H9 (cell line): ENCODE measurements around the gene FAM210A. TPM values are rescaled to one million over a fixed set of nuclear protein-coding genes. Genes with fewer than 3 reads are reported as not detected.

Experiments
- DNase-seq: peaks from one replicate; pipeline ENCODE4 v3.0.0-alpha.2; 2017
- H2AFZ ChIP-seq: one replicate; pipeline ENCODE4 v1.6.1; 2013; ENCODE audit warnings: mild to moderate bottlenecking, low read length, control low read depth, moderate library complexity
- H2AK5ac ChIP-seq: 2 replicates; pipeline ENCODE4 v1.6.1; 2013; ENCODE audit warnings: low read length, control low read depth, mixed read lengths; ENCODE audit not compliant: insufficient read length
- H2BK120ac ChIP-seq: one replicate; pipeline ENCODE4 v1.6.1; 2013; ENCODE audit warnings: low read depth, mild to moderate bottlenecking, low read length, control low read depth, inconsistent platforms; ENCODE audit not compliant: poor library complexity, severe bottlenecking
- H2BK12ac ChIP-seq: 2 replicates; pipeline ENCODE4 v1.6.1; 2013; ENCODE audit warnings: low read length, control low read depth, mixed read lengths, low read depth; ENCODE audit not compliant: insufficient read length
- H2BK15ac ChIP-seq: 2 replicates; pipeline ENCODE4 v1.6.1; 2013; ENCODE audit warnings: low read depth, low read length, control low read depth
- H2BK20ac ChIP-seq: one replicate; pipeline ENCODE4 v1.6.1; 2013; ENCODE audit warnings: low read depth, mild to moderate bottlenecking, low read length, control low read depth, inconsistent platforms; ENCODE audit not compliant: poor library complexity, severe bottlenecking
- H2BK5ac ChIP-seq: 2 replicates; pipeline ENCODE4 v1.6.1; 2013; ENCODE audit warnings: low read length, control low read depth, mixed read lengths; ENCODE audit not compliant: insufficient read length
- H3K14ac ChIP-seq: 2 replicates; pipeline ENCODE4 v1.6.1; 2013; ENCODE audit warnings: low read length, control low read depth; ENCODE audit not compliant: insufficient read depth
- H3K18ac ChIP-seq: 2 replicates; pipeline ENCODE4 v1.6.1; 2013; ENCODE audit warnings: low read depth, mild to moderate bottlenecking, mixed read lengths, low read length, control low read depth; ENCODE audit not compliant: insufficient read length
- H3K23ac ChIP-seq: 2 replicates; pipeline ENCODE4 v1.6.1; 2013; ENCODE audit warnings: low read length, control low read depth, mixed read lengths, low read depth; ENCODE audit not compliant: insufficient read length
- H3K23me2 ChIP-seq: 2 replicates; pipeline ENCODE4 v1.6.1; 2013; ENCODE audit warnings: low read depth, mild to moderate bottlenecking, mixed read lengths, low read length, control low read depth; ENCODE audit not compliant: insufficient read length, poor library complexity, severe bottlenecking
- H3K27ac ChIP-seq: 2 replicates; pipeline ENCODE4 v1.5.1; 2013; ENCODE audit warnings: low read length, control low read depth, mixed read lengths, low read depth; ENCODE audit not compliant: insufficient read length
- H3K27me3 ChIP-seq: 2 replicates; pipeline ENCODE4 v1.6.1; 2013; ENCODE audit warnings: low read length, control low read depth, inconsistent platforms; ENCODE audit not compliant: insufficient read depth
- H3K4ac ChIP-seq: 2 replicates; pipeline ENCODE4 v1.6.1; 2013; ENCODE audit warnings: low read depth, mild to moderate bottlenecking, control low read depth, inconsistent platforms, low read length, moderate library complexity
- H3K4me1 ChIP-seq: 2 replicates; pipeline ENCODE4 v1.6.1; 2013; ENCODE audit warnings: low read length, control low read depth, inconsistent platforms; ENCODE audit not compliant: insufficient read depth
- H3K4me2 ChIP-seq: 2 replicates; pipeline ENCODE4 v1.6.1; 2013; ENCODE audit warnings: low read length, control low read depth, mixed read lengths; ENCODE audit not compliant: insufficient read length, insufficient read depth
- H3K56ac ChIP-seq: 2 replicates; pipeline ENCODE4 v1.6.1; 2013; ENCODE audit warnings: low read depth, mild to moderate bottlenecking, mixed read lengths, low read length, control low read depth; ENCODE audit not compliant: insufficient read length
- H3K79me1 ChIP-seq: 2 replicates; pipeline ENCODE4 v1.6.1; 2013; ENCODE audit warnings: low read depth, mild to moderate bottlenecking, moderate library complexity, low read length, control low read depth, inconsistent platforms; ENCODE audit not compliant: insufficient read depth, poor library complexity, severe bottlenecking
- H3K79me2 ChIP-seq: 2 replicates; pipeline ENCODE4 v1.6.1; 2013; ENCODE audit warnings: low read length, control low read depth, inconsistent platforms; ENCODE audit not compliant: insufficient read depth
- H3K9ac ChIP-seq: 2 replicates; pipeline ENCODE4 v1.6.1; 2013; ENCODE audit warnings: low read length, control low read depth, mixed read lengths; ENCODE audit not compliant: insufficient read length; ENCODE audit errors: extremely low read depth
- H3K9me3 ChIP-seq: one replicate; pipeline ENCODE4 v1.6.1; 2013; ENCODE audit warnings: low read depth, low read length, inconsistent platforms; ENCODE audit not compliant: control insufficient read depth
- H3T11ph ChIP-seq: one replicate; pipeline ENCODE4 v1.6.1; 2013; ENCODE audit warnings: mild to moderate bottlenecking, low read length, control low read depth, inconsistent platforms
- H4K20me1 ChIP-seq: one replicate; pipeline ENCODE4 v1.6.1; 2013; ENCODE audit not compliant: control insufficient read depth, insufficient read length, insufficient read depth
- H4K5ac ChIP-seq: 2 replicates; pipeline ENCODE4 v1.6.1; 2013; ENCODE audit warnings: low read depth, mild to moderate bottlenecking, mixed read lengths, low read length, control low read depth; ENCODE audit not compliant: insufficient read length
- H4K8ac ChIP-seq: replicated peaks from 2 replicates; pipeline ENCODE4 v1.6.1; 2013; ENCODE audit warnings: low read length, control low read depth, mixed read lengths, low read depth; ENCODE audit not compliant: insufficient read length
- H4K91ac ChIP-seq: 2 replicates; pipeline ENCODE4 v1.6.1; 2013; ENCODE audit warnings: low read depth, mild to moderate bottlenecking, moderate library complexity, mixed read lengths, low read length, control low read depth; ENCODE audit not compliant: insufficient read length
- H3K27ac Mint-ChIP-seq, 3 experiments: 2 replicates in 2 of 3; 3 replicates in 1 of 3; pipeline ENCODE4 v1.8.0; 2020 to 2021; ENCODE audit warnings: mixed read lengths in 3 of 3, mild to moderate bottlenecking in 1 of 3, moderate library complexity in 1 of 3
- H3K27me3 Mint-ChIP-seq: 2 replicates; pipeline ENCODE4 v1.8.0; 2021; ENCODE audit warnings: low read depth, mild to moderate bottlenecking, moderate library complexity, mixed read lengths
- H3K36me3 Mint-ChIP-seq, 3 experiments: 2 replicates in 2 of 3; 3 replicates in 1 of 3; pipeline ENCODE4 v1.8.0; 2020 to 2021; ENCODE audit warnings: low read depth in 3 of 3, mixed read lengths in 3 of 3; ENCODE audit not compliant: insufficient read depth in 1 of 3
- H3K4me1 Mint-ChIP-seq, 2 experiments: 2 replicates each; pipeline ENCODE4 v1.8.0; 2020; ENCODE audit warnings: mixed read lengths in 2 of 2
- H3K4me3 Mint-ChIP-seq, 2 experiments: 2 replicates in 1 of 2; 3 replicates in 1 of 2; pipeline ENCODE4 v1.8.0; 2020 to 2021; ENCODE audit warnings: mild to moderate bottlenecking in 2 of 2, mixed read lengths in 2 of 2, moderate library complexity in 1 of 2
- H3K9me3 Mint-ChIP-seq, 2 experiments: 2 replicates in 1 of 2; 3 replicates in 1 of 2; pipeline ENCODE4 v1.8.0; 2020; ENCODE audit warnings: mild to moderate bottlenecking in 2 of 2, mixed read lengths in 2 of 2, moderate library complexity in 1 of 2
- CTCF ChIP-seq: fragments of 200-600 bp; sonication (generic); conservative IDR thresholded peaks from 3 replicates; pipeline ENCODE4 v1.8.0; 2021; ENCODE audit warnings: antibody characterized with exemption, mild to moderate bottlenecking
- WGBS: extraction: QIAGEN DNeasy Blood & Tissue Kit; methylation state at CpG from one replicate; pipeline ENCODE4 v1.1.7; 2013; ENCODE audit warnings: missing lambda C conversion rate, low lambda C conversion rate, mixed read lengths; ENCODE audit not compliant: insufficient read length; ENCODE audit errors: extremely low coverage; 5-methylcytosine and 5-hydroxymethylcytosine counted together
- total RNA-seq: library from RNA; stranded (reverse); gene quantifications from 2 replicates; pipeline ENCODE4 v1.2.1, GENCODE V29; 2021

FAM210A gene
- total RNA-seq, 1 experiment from 2014 or later = 22.5 TPM

- no CpG with 5 or more reads among the region's 11 CpGs for WGBS
- Histone ChIP-seq H3K79me1 (no peaks in the 10 kb centered on the region), H3K4me1 (no peaks in the 10 kb centered on the region), H3K4ac (no peak overlapping the region), H3K9ac (no peak overlapping the region), H2BK5ac (no peak overlapping the region), H4K5ac (no peak overlapping the region), H3K4me2 (no peak overlapping the region), H3K14ac (no peak overlapping the region; the same call in 1 of the 2 replicates), H3K27me3 (no peaks in the 10 kb centered on the region), H4K8ac (no peak overlapping the region), H3K23ac (no peak overlapping the region), H4K20me1 (no peaks in the 10 kb centered on the region), H2BK12ac (no peak overlapping the region), H3K9me3 (no peaks in the 10 kb centered on the region), H2BK20ac (no peak overlapping the region), H3K79me2 (no peaks in the 10 kb centered on the region), H3K18ac (no peak overlapping the region), H2BK120ac (no peak overlapping the region), H3K23me2 (no peaks in the 10 kb centered on the region), H4K91ac (no peak overlapping the region), H2BK15ac (no peak overlapping the region), H3K56ac (no peak overlapping the region), H3K27ac (no peak overlapping the region), H3T11ph (no peak overlapping the region), H2AK5ac (no peak overlapping the region), H2AFZ (no peak overlapping the region)
- no peak for TF ChIP-seq CTCF
- no peaks in the 10 kb centered on the region; the same call in 1 of the 2 replicates for H3K27me3 Mint-ChIP-seq
- no peak overlapping the region; a peak in 1 of 5 replicates for H3K4me3 Mint-ChIP-seq
- DNase-seq = no peak
- peaks cover 2 to 5% of the 10 kb centered on the region in 2 experiments; a peak in 3 of 4 replicates for H3K4me1 Mint-ChIP-seq
- H3K27ac Mint-ChIP-seq = 0 out of 7 replicates have a peak overlapping the region, but pooled peaks of 1 of the 3 experiments have one; percentile 3
- H3K9me3 Mint-ChIP-seq = no peaks in the 10 kb centered on the region
- H3K36me3 Mint-ChIP-seq = peaks cover 0 to 2% (median 0%) of the 10 kb centered on the region in 3 experiments; a peak in 2 of 7 replicates
Measured at GRCh38 chr18:13624563-13625237, 101.7 kb downstream of the FAM210A start.
